Fibroblast of lung (primary cell): ENCODE data around the gene CHKA. TPM values are rescaled to one million over a fixed set of nuclear protein-coding genes. Genes with fewer than 3 reads are reported as not detected.

Experiments used
- DNase-seq, 2 donors: peaks; one replicate each; pipeline versions ENCODE4 v3.0.0 to v3.0.0-alpha.2; 2010; ENCODE audit warnings: low read depth in 2 of 2
- H2AFZ ChIP-seq: 2 replicates; pipeline ENCODE4 v1.5.1; 2012; ENCODE audit warnings: low read length, control low read depth, inconsistent platforms
- H3K27ac ChIP-seq: 2 replicates; pipeline ENCODE4 v1.5.1; 2011; ENCODE audit warnings: low read length, control low read depth; ENCODE audit not compliant: insufficient read depth
- H3K27me3 ChIP-seq: 2 replicates; pipeline ENCODE4 v1.5.1; 2011; ENCODE audit warnings: mild to moderate bottlenecking, low read length; ENCODE audit not compliant: control insufficient read depth, insufficient read depth
- H3K36me3 ChIP-seq: 2 replicates; pipeline ENCODE4 v1.5.1; 2011; ENCODE audit warnings: low read length; ENCODE audit not compliant: control insufficient read depth, insufficient read depth
- H3K4me1 ChIP-seq: 2 replicates; pipeline ENCODE4 v1.5.1; 2011; ENCODE audit warnings: low read length; ENCODE audit not compliant: control insufficient read depth, insufficient read depth; ENCODE audit errors: extremely low read depth
- H3K4me2 ChIP-seq: 2 replicates; pipeline ENCODE4 v1.5.1; 2011; ENCODE audit warnings: low read length, control low read depth; ENCODE audit not compliant: insufficient read depth; ENCODE audit errors: extremely low read depth
- H3K4me3 ChIP-seq, 4 experiments: fragments of 200-600 bp in 1 of 4; sonication (generic) in 1 of 4; replicated peaks in 1 of 4; 2 replicates each; pipeline ENCODE4 v1.5.1; 2011 to 2016; ENCODE audit warnings: low read length in 4 of 4, low read depth in 3 of 4, mild to moderate bottlenecking in 3 of 4, control low read depth in 2 of 4, inconsistent platforms in 1 of 4, mixed read lengths in 1 of 4; ENCODE audit not compliant: insufficient read depth in 1 of 4; ENCODE audit errors: control extremely low read depth in 1 of 4
- H3K79me2 ChIP-seq: 2 replicates; pipeline ENCODE4 v1.5.1; 2012; ENCODE audit warnings: mild to moderate bottlenecking, low read length, inconsistent platforms; ENCODE audit not compliant: control insufficient read depth, insufficient read depth
- H3K9ac ChIP-seq: 2 replicates; pipeline ENCODE4 v1.5.1; 2011; ENCODE audit warnings: mild to moderate bottlenecking, low read length, control low read depth; ENCODE audit not compliant: insufficient read depth
- H3K9me3 ChIP-seq: 2 replicates; pipeline ENCODE4 v1.5.1; 2012; ENCODE audit warnings: low read depth, low read length; ENCODE audit not compliant: control insufficient read depth, insufficient read depth
- H4K20me1 ChIP-seq: 2 replicates; pipeline ENCODE4 v1.5.1; 2011; ENCODE audit warnings: low read length; ENCODE audit not compliant: control insufficient read depth, insufficient read depth; ENCODE audit errors: extremely low read depth
- CTCF ChIP-seq, 2 donors: IDR thresholded peaks in 1 of 2; conservative IDR thresholded peaks in 1 of 2; 1 replicate in 1 of 2; 2 replicates in 1 of 2; pipeline ENCODE4 v1.5.1; 2011 to 2012; ENCODE audit warnings: low read length in 2 of 2, control low read depth in 1 of 2, inconsistent platforms in 1 of 2, low read depth in 1 of 2, mild to moderate bottlenecking in 1 of 2
- EZH2 ChIP-seq: IDR thresholded peaks from 2 replicates; pipeline ENCODE4 v1.5.1; 2012; ENCODE audit warnings: low read length, control low read depth, mild to moderate bottlenecking; ENCODE audit errors: missing control alignments
- polyA plus RNA-seq, 2 donors: library from polyadenylated mRNA; depleted of rRNA in 1 of 2; stranded (reverse) in 1 of 2; unstranded in 1 of 2; fragments of >200 nt; gene quantifications; 2 replicates each; pipeline ENCODE4 v1.2.1, GENCODE V29; 2011 to 2012; ENCODE audit warnings: missing spikeins in 1 of 2
- total RNA-seq: library from RNA; depleted of rRNA; stranded (reverse); fragments of >200 nt; gene quantifications from 2 replicates; pipeline ENCODE4 v1.2.1, GENCODE V29; 2014

CHKA gene
- total and polyA plus RNA-seq, 2 donors (not counting 1 experiment from before 2014, with no cell fraction given), result 7.2 to 8.4 TPM

GRCh38 chr11:68136866-68137265 is 15.7 kb upstream of the CHKA start:
- no peak overlapping the region for H3K9ac ChIP-seq
- no peaks in the 10 kb centered on the region for H3K27me3 ChIP-seq
- H4K20me1 ChIP-seq, result no peaks in the 10 kb centered on the region
- no peak overlapping the region for H2AFZ ChIP-seq
- no peak overlapping the region for H3K4me3 ChIP-seq
- no peak overlapping the region for H3K27ac ChIP-seq
- no peak overlapping the region for H3K4me2 ChIP-seq
- no peak for DNase-seq
- no peaks in the 10 kb centered on the region for H3K4me1 ChIP-seq
- no peaks in the 10 kb centered on the region for H3K36me3 ChIP-seq
- H3K9me3 ChIP-seq, result no peaks in the 10 kb centered on the region
- TF ChIP-seq EZH2 (no peak), CTCF (conservative IDR thresholded peaks at IDR 0.05 in 1 of 2, IDR thresholded peaks at IDR 0.05 in 1 of 2; ENCODE audit: low read depth in 1 of 2, low read length in 2 of 2) (no peak)
- H3K79me2 ChIP-seq, result no peaks in the 10 kb centered on the region

DNA sequence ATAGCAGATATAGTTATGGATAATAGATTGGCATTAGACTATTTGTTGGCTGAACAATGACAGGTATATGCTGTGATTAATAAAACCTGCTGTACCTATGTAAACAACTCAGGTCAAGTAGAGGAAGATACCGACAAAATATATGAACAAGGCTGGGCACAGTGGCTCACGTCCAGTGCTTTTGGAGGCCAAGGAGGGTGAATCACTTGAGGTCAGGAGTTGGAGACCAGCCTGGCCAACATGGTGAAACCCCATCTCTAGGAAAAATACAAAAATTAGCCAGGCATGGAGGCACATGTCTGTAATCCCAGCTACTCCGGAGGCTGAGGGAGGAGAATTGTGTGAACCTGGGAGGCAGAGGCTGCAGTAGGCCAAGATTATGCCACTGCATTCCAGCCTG is 14.0 kb upstream of the CHKA start:
- no peaks in the 10 kb centered on the region for H4K20me1 ChIP-seq
- no peak overlapping the region for H3K4me3 ChIP-seq
- no peak overlapping the region for H3K9ac ChIP-seq
- H3K27ac ChIP-seq, result no peak overlapping the region
- no peaks in the 10 kb centered on the region for H3K27me3 ChIP-seq
- no peak overlapping the region for H2AFZ ChIP-seq
- H3K4me1 ChIP-seq, result no peaks in the 10 kb centered on the region
- DNase-seq, result no peak
- H3K9me3 ChIP-seq, result no peaks in the 10 kb centered on the region
- TF ChIP-seq CTCF (conservative IDR thresholded peaks at IDR 0.05 in 1 of 2, IDR thresholded peaks at IDR 0.05 in 1 of 2; ENCODE audit: low read depth in 1 of 2, low read length in 2 of 2) (no peak), EZH2 (no peak)
- no peaks in the 10 kb centered on the region for H3K36me3 ChIP-seq
- no peaks in the 10 kb centered on the region for H3K79me2 ChIP-seq
- no peak overlapping the region for H3K4me2 ChIP-seq

DNA sequence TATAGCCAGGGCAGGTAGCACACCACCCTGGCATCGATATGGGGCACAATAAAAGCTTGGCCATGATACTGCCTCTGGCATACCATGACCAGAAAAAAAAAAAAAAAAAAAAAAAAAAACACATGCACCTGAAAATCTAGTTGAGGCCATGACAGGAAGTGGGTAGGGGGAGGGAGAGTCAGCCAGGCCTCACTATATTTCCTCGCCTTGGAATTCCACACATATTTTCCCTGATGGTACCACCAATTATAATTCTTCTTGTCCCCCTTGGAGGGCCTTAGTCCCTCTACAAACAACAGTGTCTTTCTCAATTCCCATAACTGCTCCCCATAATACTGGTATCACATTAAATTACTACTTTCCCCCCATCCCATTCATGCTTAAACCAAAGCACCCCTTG is 12.6 kb upstream of the CHKA start:
- Histone ChIP-seq H2AFZ (no peak overlapping the region), H3K9ac (no peak overlapping the region), H3K4me1 (peaks cover 2% of the 10 kb centered on the region), H3K9me3 (no peaks in the 10 kb centered on the region), H3K27ac (no peak overlapping the region), H3K36me3 (no peaks in the 10 kb centered on the region), H3K27me3 (peaks cover 6% of the 10 kb centered on the region), H3K4me3 (no peak overlapping the region), H3K4me2 (no peak overlapping the region), H3K79me2 (no peaks in the 10 kb centered on the region), H4K20me1 (no peaks in the 10 kb centered on the region)
- no peak for DNase-seq
- TF ChIP-seq EZH2 (no peak), CTCF (conservative IDR thresholded peaks at IDR 0.05 in 1 of 2, IDR thresholded peaks at IDR 0.05 in 1 of 2; ENCODE audit: low read depth in 1 of 2, low read length in 2 of 2) (no peak)
